Measurements from ENCODE around the gene COL23A1. TPM values are rescaled to one million over a fixed set of nuclear protein-coding genes. Genes with fewer than 3 reads are reported as not detected.

The COL23A1 gene
- total and polyA plus RNA-seq, 2 donors (not counting 1 experiment from before 2014, with no cell fraction given): 0.20 TPM; not detected in 1

DNA sequence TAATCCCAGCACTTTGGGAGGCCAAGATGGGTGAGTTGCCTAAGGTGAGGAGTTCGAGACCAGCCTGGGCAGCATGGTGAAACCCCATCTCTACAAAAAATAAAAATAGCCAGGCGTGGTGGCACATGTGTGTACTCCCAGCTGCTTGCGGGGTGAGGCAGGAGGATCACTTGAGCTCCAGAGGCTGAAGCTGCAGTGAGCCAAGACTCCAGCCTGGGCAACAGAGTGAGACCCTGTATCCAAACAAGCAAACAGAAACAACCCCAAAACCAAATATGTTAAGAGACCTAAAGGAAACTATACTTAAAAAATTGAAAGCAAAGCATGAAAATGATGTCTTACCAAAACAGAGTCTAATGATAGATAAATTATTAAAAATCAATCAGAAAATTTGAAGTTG, 373.4 kb downstream of the COL23A1 start:
- intact Hi-C loops (cut with micrococcal nuclease): no loop called here
- no peak for ATAC-seq (ENCODE audit: low read depth)
- 90% methylated on average over 3 of the region's 3 CpGs for WGBS (ENCODE audit: insufficient coverage)
- Histone ChIP-seq H2AFZ (ENCODE audit: insufficient read depth, low read depth, low read length, poor library complexity, severe bottlenecking) (no peak overlapping the region), H3K36me3 (replicated peaks in 1 of 2; ENCODE audit: control extremely low read depth in 1 of 2, control insufficient read depth in 1 of 2, extremely low read depth in 1 of 2, insufficient read depth in 2 of 2, low read length in 1 of 2) (peaks cover 0 to 70% of the 10 kb centered on the region in 2 experiments), H3K9ac (ENCODE audit: low read length) (no peak overlapping the region), H3K9me3 (ENCODE audit: control extremely low read depth in 1 of 3, control insufficient read depth in 2 of 3, insufficient read depth in 1 of 3, low read length in 2 of 3) (no peaks in the 10 kb centered on the region), H3K4me2 (replicated peaks; ENCODE audit: low read depth, low read length, poor library complexity, severe bottlenecking) (no peak overlapping the region), H3K4me3 (ENCODE audit: control extremely low read depth in 1 of 5, extremely low read depth in 1 of 5, insufficient read depth in 1 of 5, low read depth in 2 of 5, low read length in 4 of 5) (no peak overlapping the region), H3K27me3 (replicated peaks in 1 of 4; ENCODE audit: control extremely low read depth in 1 of 4, control insufficient read depth in 3 of 4, insufficient read depth in 4 of 4, low read length in 3 of 4) (no peaks in the 10 kb centered on the region), H3K4me1 (ENCODE audit: control insufficient read depth in 2 of 2, insufficient read depth in 2 of 2, low read length in 2 of 2) (peaks cover 7 to 13% of the 10 kb centered on the region in 2 donors), H3K79me2 (ENCODE audit: control insufficient read depth, insufficient read depth, low read length) (peaks cover 22% of the 10 kb centered on the region), H3K27ac (ENCODE audit: low read length in 2 of 2) (no peak overlapping the region), H4K20me1 (ENCODE audit: control insufficient read depth, insufficient read depth, low read length, poor library complexity, severe bottlenecking) (peaks cover 36% of the 10 kb centered on the region)
- ChIA-PET POLR2A (interaction anchor here (0.5 to 0.7 kb wide), 4 partner anchors 19 to 1866 kb away, joined by 3 to 6 read pairs (median 5); partner anchors contain the start of gene NSD1), CTCF (interaction anchor here (1.6 kb wide), 1 partner anchor 11 kb away, joined by 3 read pairs; no protein-coding TSS in a partner anchor)
- DNase-seq: no peak
- H3K4me1 Mint-ChIP-seq: peaks cover 20% of the 10 kb centered on the region
- H3K27me3 Mint-ChIP-seq: no peaks in the 10 kb centered on the region
- no peaks in the 10 kb centered on the region for H3K9me3 Mint-ChIP-seq (ENCODE audit: insufficient read depth)
- H3K27ac Mint-ChIP-seq: no peak overlapping the region
- TF ChIP-seq, protein P1, sequence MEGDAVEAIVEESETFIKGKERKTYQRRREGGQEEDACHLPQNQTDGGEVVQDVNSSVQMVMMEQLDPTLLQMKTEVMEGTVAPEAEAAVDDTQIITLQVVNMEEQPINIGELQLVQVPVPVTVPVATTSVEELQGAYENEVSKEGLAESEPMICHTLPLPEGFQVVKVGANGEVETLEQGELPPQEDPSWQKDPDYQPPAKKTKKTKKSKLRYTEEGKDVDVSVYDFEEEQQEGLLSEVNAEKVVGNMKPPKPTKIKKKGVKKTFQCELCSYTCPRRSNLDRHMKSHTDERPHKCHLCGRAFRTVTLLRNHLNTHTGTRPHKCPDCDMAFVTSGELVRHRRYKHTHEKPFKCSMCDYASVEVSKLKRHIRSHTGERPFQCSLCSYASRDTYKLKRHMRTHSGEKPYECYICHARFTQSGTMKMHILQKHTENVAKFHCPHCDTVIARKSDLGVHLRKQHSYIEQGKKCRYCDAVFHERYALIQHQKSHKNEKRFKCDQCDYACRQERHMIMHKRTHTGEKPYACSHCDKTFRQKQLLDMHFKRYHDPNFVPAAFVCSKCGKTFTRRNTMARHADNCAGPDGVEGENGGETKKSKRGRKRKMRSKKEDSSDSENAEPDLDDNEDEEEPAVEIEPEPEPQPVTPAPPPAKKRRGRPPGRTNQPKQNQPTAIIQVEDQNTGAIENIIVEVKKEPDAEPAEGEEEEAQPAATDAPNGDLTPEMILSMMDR (IDR thresholded peaks at IDR 0.05): no peak
- TF ChIP-seq EZH2 (IDR thresholded peaks at IDR 0.05; ENCODE audit: borderline replicate concordance, insufficient read depth, low read depth, low read length, poor library complexity, severe bottlenecking): no peak
- no peak overlapping the region for H3K4me3 Mint-ChIP-seq

DNA sequence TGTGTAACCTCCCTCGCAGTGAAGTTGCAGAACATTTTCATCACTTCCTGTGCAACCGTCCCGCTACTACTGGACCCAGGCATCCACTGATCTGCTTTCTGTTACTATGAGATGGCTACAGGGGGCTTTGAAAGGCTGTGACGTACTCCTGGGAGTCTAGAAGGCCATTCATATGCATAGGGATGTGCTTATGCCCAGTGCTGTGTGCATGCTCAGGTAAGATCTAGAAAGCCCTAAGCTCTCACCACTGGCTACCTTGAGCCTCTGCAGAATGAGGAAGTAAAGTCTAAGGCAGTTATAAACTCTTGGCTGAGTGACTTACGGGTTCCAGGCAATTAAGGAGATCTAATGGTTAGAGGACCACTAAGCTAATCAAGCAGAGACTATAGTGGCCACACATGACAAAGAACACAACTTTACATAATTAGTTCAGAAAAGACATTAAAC, 374.1 kb downstream of the COL23A1 start:
- TF ChIP-seq, protein P1 (IDR thresholded peaks at IDR 0.05): no peak
- TF ChIP-seq EZH2 (IDR thresholded peaks at IDR 0.05; ENCODE audit: borderline replicate concordance, insufficient read depth, low read depth, low read length, poor library complexity, severe bottlenecking): no peak
- ChIA-PET POLR2A (interaction anchor here (0.5 kb wide), 1 partner anchor 1865 kb away, joined by 6 read pairs; no protein-coding TSS in a partner anchor), CTCF (interaction anchor here (1.5 to 2.5 kb wide), 3 partner anchors 10 to 19 kb away, joined by 3 to 7 read pairs (median 5); partner anchors contain the start of gene HNRNPAB)
- DNase-seq (no peak), ATAC-seq (ENCODE audit: low read depth) (peak; percentile 36)
- Histone ChIP-seq H3K4me2 (replicated peaks; ENCODE audit: low read depth, low read length, poor library complexity, severe bottlenecking) (peak overlapping the region; percentile 28), H3K79me2 (ENCODE audit: control insufficient read depth, insufficient read depth, low read length) (peaks cover 22% of the 10 kb centered on the region), H3K27me3 (replicated peaks in 1 of 4; ENCODE audit: control extremely low read depth in 1 of 4, control insufficient read depth in 3 of 4, insufficient read depth in 4 of 4, low read length in 3 of 4) (no peaks in the 10 kb centered on the region), H2AFZ (ENCODE audit: insufficient read depth, low read depth, low read length, poor library complexity, severe bottlenecking) (no peak overlapping the region), H3K4me1 (ENCODE audit: control insufficient read depth in 2 of 2, insufficient read depth in 2 of 2, low read length in 2 of 2) (peaks cover 7 to 11% of the 10 kb centered on the region in 2 donors), H3K27ac (ENCODE audit: low read length in 2 of 2) (no peak overlapping the region), H3K9ac (ENCODE audit: low read length) (no peak overlapping the region), H3K4me3 (ENCODE audit: control extremely low read depth in 1 of 5, extremely low read depth in 1 of 5, insufficient read depth in 1 of 5, low read depth in 2 of 5, low read length in 4 of 5) (no peak overlapping the region), H4K20me1 (ENCODE audit: control insufficient read depth, insufficient read depth, low read length, poor library complexity, severe bottlenecking) (peaks cover 29% of the 10 kb centered on the region), H3K36me3 (replicated peaks in 1 of 2; ENCODE audit: control extremely low read depth in 1 of 2, control insufficient read depth in 1 of 2, extremely low read depth in 1 of 2, insufficient read depth in 2 of 2, low read length in 1 of 2) (peaks cover 0 to 70% of the 10 kb centered on the region in 2 experiments), H3K9me3 (ENCODE audit: control extremely low read depth in 1 of 3, control insufficient read depth in 2 of 3, insufficient read depth in 1 of 3, low read length in 2 of 3) (no peaks in the 10 kb centered on the region)
- Mint-ChIP-seq H3K9me3 (ENCODE audit: insufficient read depth) (no peaks in the 10 kb centered on the region), H3K27ac (peak overlapping the region; percentile 28), H3K4me3 (no peak overlapping the region), H3K4me1 (peaks cover 13% of the 10 kb centered on the region), H3K27me3 (no peaks in the 10 kb centered on the region)
- WGBS (ENCODE audit: insufficient coverage): 83% methylated on average over 2 of the region's 5 CpGs
- intact Hi-C loops (cut with micrococcal nuclease): no loop called here

All from B cell (primary cell).